Posterior vena cava (tissue), 2 donors: ENCODE data around the gene ANKRD40. TPM values are rescaled to one million over a fixed set of nuclear protein-coding genes. Genes with fewer than 3 reads are reported as not detected.
"Not testable (repeated sequence)": the region's sequence is repeated elsewhere in the genome, so short reads cannot be mapped to it uniquely, and the experiment has no call there.

Experiments
- DNase-seq: peaks from one replicate; pipeline ENCODE4 v3.0.0-alpha.2; 2020; ENCODE audit warnings: low spot score
- intact Hi-C, 2 donors: fragments of 100-400 bp; cut with DNase I; formaldehyde crosslinking; loops; one replicate each; pipeline versions ENCODE4 v1.14.1 to v1.14.2; 2022 to 2023
- total RNA-seq, 2 donors: library from RNA; stranded (reverse); fragmentation: NEBNext Ultra II Directional; extraction: Animal tissue kit (Norgen Biotek cat#: 25700); gene quantifications; one replicate each; pipeline ENCODE4 v1.2.1, GENCODE V29; 2021
- donor health status: DM: yes; HTN: yes; CAD: no.
- donor health status: DM: yes; HTN: yes; CAD: no.

Gene ANKRD40
- total RNA-seq, 2 donors from 2014 or later, result 57.4 to 77.3 TPM

- DNase-seq, result peak; percentile 98
- intact Hi-C loops, result no loop called here
These were observed 11.6 kb upstream of the ANKRD40 start, which contains the start of gene LUC7L3 for GRCh38 chr17:50719144-50719923. Gene LUC7L3, plus strand, starts transcription at chr17:50719603. Its CDS starts 130 bp downstream, at chr17:50719733.

GRCh38 chr17:50715471-50715870 is 7.8 kb upstream of the ANKRD40 start:
- DNase-seq, result no peak
- intact Hi-C loops, result no loop called here

GRCh38 chr17:50712641-50713040 is 4.9 kb upstream of the ANKRD40 start:
- intact Hi-C loops, result no loop called here
- DNase-seq, result no peak

- DNase-seq, result no peak
- intact Hi-C loops, result no loop called here
These were observed 2.9 kb upstream of the ANKRD40 start for GRCh38 chr17:50710650-50711049.

- no peak for DNase-seq
- intact Hi-C loops, result no loop called here
These were observed 2.3 kb upstream of the ANKRD40 start for GRCh38 chr17:50710025-50710424.

DNA sequence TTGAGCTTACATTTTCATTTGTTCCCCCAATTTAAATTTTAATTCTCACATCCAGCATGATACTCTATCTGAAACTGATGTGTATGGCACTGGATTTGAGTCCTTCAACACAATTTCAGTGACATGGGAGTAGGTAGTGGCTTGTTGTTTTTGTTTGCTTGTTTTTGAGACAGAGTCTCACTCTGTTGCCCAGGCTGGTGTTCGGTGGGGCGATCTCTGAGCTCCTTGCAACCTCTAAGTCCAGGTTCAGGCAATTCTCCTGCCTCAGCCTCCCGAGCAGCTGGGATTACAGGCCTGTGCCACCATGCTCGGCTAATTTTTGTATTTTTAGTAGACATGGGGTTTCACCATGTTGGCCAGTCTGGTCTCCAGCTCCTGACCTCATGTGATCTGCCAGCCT is 1.3 kb upstream of the ANKRD40 start:
- intact Hi-C loops, DNase-seq: not testable (repeated sequence)

DNA sequence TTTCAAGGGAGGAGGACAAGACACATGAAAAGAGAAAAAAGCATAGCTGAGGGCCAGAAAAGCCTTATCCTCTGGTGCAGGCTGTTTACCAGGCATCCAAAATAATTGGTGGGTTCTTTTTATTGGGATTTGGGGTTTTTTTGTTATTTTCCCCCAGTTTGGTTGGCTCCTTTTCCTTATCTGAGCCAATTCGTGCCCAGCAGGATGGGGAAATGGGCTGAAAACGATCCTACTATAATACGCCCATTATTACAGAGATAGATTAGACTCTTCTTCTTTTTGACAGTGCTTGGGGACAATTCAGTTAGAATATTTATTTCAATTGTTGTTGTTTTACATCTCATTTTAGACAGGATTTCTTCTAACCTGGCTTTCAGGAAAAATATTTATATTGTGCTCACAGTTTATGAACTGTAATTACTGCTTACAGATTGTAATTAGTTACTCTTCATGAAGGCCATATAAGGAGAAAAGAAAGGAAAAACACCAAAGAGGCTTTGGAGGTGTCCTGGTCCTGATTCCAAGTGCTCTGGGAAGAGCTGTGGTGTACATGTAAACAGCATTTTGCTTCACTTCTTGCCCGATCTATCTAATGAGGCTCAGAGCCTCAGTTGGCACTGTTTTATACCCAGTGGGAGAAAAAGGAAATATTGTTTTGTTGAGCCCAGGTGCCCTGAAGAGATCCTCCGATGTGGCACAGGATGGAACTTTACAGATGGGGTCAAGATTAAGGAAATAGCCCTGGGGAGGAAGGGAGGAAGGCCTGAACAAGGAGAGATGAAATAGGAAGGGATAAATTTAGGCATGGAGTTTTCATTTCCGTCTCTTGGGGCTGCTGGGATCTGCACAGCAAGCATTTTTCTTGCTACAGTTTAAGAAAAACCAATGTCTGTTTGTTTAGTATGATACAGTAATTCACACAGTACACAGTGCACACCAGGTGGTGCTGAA is 611 bp upstream of the ANKRD40 start:
- no peak for DNase-seq

DNA sequence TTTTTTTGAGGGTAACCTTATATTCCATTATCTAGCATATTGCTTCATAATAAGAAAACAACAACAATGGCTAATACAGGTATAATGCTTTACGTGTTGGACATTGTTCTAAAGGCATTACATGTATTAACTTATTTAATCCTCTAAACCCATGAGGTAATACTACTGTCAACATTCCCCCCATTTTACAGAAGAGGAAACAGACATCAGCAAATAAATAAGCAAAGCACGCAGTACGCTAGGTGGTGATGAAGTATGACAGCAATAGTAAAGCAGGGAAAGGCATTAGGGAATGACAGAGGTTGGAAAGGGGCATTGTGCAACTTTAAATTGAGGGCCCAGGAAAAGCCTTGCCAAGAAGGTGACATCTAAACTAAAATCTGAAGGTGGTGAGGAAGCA is 4.6 kb downstream of the ANKRD40 start:
- no peak for DNase-seq
- intact Hi-C loops, result loop anchor here in 1 of 2 donors (5.0 kb wide), 1 partner anchor 161 kb away; no protein-coding TSS in a partner anchor

More for the DNA sequence above, 611 bp upstream of the ANKRD40 start:
- intact Hi-C loops, result no loop called here

- no peak for DNase-seq
- intact Hi-C loops, result loop anchor here in 1 of 2 donors (5.0 kb wide), 1 partner anchor 152 kb away; the partner anchor contains the start of gene SPATA20
These were observed 8.3 kb downstream of the ANKRD40 start for GRCh38 chr17:50699410-50699809.

DNA sequence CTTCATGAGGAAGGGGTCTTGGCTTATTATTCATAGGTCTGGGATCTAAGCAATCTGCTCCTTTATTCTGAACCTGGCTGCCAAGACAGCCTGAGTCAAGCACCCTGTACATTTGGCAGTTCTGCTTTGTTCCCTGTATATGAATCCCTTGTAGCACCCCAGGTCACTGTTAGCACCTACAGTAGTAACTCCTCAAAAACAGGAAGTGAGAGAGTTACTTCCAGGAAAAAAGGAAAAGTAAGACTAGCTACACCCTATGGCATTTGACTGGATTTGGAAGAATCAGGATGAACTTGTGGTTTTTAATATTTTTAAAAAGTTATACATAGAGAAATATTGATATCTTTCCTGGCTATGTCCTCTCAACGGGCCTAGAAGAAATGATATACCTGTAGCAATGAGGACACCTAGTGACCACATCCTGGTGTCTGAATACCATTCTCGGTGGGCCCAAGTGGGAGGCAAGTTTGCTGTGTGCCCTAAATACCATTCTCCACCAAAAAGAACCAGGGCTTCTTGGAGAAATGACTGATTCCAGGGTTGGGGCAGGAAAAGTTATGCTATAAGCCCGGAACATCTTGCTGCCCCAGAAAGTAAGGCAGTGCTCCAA is 9.9 kb downstream of the ANKRD40 start:
- DNase-seq, result no peak
- intact Hi-C loops, result loop anchor here (1.0 to 5.0 kb wide), 2 partner anchors 146 to 150 kb away; partner anchors contain the start of gene SPATA20 (in 1 of the 2)

GRCh38 chr17:50697062-50697461 is 10.7 kb downstream of the ANKRD40 start:
- intact Hi-C loops, result loop anchor here in 1 of 2 donors (5.0 kb wide), 1 partner anchor 150 kb away; the partner anchor contains the start of gene SPATA20
- no peak for DNase-seq

- no peak for DNase-seq
- intact Hi-C loops, result loop anchor here in 1 of 2 donors (5.0 kb wide), 1 partner anchor 149 kb away; the partner anchor contains the start of gene SPATA20
These were observed 11.3 kb downstream of the ANKRD40 start for GRCh38 chr17:50696365-50696879.

- no peak for DNase-seq
- intact Hi-C loops, result loop anchor here in 1 of 2 donors (5.0 kb wide), 1 partner anchor 61 kb away; the partner anchor contains the start of gene ABCC3
These were observed 14.6 kb downstream of the ANKRD40 start for GRCh38 chr17:50693036-50693682.

DNA sequence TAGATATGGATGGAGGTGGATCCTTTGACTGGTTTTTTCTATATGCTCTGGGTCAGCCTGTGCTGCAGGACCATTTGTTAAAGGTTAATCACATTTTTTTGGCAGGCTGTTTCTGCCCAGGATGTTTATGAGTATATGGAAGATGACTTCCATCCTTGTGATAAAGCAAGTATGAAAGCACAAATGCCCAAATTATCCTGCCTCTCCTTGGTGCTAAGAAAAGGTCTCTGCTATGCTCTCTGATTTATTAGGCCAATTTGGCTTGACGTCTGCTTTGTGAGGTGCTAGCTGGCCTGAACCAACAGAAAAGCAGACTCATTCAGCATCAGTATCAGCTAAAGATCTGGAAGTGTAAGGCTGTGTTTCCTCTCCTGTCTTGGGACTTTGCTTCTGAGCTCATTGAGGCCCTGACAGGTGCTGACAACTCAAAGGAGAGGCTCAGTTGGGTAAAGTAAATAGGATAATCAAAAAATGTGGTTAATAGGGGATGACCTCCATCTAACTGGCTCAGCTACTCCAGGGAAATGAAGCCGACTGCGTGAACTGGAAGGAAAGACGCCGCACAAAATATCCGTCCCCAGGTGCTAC is 15.2 kb downstream of the ANKRD40 start:
- intact Hi-C loops, result loop anchor here in 1 of 2 donors (5.0 kb wide), 1 partner anchor 60 kb away; the partner anchor contains the start of gene ABCC3
- no peak for DNase-seq

DNA sequence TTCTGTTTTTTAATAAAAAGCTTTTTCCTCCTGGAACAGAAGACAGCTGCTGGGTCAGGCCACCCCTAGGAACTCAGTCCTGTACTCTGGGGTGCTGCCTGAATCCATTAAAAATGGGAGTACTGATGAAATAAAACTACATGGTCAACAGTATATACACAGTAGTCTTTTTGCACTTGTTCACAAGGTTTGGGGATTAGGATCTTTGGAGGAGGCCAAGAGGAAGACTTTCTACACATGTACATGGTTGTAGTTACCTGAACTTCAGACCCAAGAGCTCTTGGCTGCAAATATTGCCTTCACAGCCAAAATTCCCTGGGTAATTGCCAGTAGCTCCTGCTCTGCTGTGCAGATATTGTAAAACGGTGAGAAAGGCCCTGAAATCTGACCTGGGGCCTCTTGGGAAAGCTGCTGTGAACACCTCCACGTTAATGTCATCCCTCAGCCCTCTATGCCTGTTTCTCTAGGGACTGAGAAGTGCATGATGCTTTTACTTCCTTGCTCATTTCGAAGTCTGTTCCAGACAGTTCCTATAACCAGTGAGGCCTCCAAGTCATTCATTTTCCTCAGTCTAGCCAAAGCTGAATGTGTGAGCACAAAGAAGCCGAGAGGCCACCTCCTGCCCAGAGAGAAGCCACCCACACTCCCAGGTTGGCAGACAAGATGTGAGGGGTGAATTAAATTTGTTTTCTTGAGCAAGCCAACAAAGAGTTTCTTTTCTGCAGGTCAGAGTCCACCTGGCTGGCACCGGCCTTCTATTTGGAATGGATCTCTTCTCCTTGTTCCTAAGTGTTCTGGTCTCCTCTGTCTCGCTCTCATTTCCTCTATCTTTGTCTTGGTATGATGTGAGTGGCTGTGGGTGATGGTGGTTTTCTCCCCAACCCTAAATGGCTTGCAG is 15.9 kb downstream of the ANKRD40 start:
- no peak for DNase-seq
- intact Hi-C loops, result loop anchor here in 1 of 2 donors (5.0 kb wide), 1 partner anchor 59 kb away; the partner anchor contains the start of gene ABCC3

DNA sequence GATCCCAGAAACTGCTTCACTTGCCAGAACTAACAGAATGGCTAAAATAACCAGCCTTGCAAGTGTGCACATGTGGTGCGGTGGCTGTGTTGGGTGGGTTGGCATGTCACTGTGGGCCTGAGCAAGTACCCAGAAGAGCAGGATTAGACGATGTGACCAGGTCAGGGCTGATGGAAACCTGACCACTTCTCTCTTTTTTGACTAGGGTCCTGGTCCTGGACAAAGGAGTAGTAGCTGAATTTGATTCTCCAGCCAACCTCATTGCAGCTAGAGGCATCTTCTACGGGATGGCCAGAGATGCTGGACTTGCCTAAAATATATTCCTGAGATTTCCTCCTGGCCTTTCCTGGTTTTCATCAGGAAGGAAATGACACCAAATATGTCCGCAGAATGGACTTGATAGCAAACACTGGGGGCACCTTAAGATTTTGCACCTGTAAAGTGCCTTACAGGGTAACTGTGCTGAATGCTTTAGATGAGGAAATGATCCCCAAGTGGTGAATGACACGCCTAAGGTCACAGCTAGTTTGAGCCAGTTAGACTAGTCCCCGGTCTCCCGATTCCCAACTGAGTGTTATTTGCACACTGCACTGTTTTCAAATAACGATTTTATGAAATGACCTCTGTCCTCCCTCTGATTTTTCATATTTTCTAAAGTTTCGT is 16.7 kb downstream of the ANKRD40 start:
- no peak for DNase-seq
- intact Hi-C loops, result loop anchor here in 1 of 2 donors (5.0 kb wide), 1 partner anchor 59 kb away; the partner anchor contains the start of gene ABCC3
